Measurements from ENCODE around the gene TSPYL1.
"Not testable (repeated sequence)": the region's sequence is repeated elsewhere in the genome, so short reads cannot be mapped to it uniquely, and the experiment has no call there.

Gene TSPYL1
- total RNA-seq, result 135 to 396 (median 220) reads per million in 3 experiments

GRCh38 chr6:116279232-116280160, at the start of gene TSPYL1:
Gene TSPYL1 (minus strand): TSS chr6:116279930. CDS start chr6:116279830, 100 bp downstream.
- DNase-seq, result peak; percentile 97

- DNase-seq, result no peak
Observed at GRCh38 chr6:116329156-116329555, 49.4 kb upstream of the TSPYL1 start.

- no peak for DNase-seq
Observed at GRCh38 chr6:116328528-116328903, 48.8 kb upstream of the TSPYL1 start.

GRCh38 chr6:116327803-116328527, 48.2 kb upstream of the TSPYL1 start:
- DNase-seq, result no peak

- no peak for DNase-seq
Observed at GRCh38 chr6:116326996-116327395, 47.3 kb upstream of the TSPYL1 start.

- DNase-seq, result no peak
Observed at GRCh38 chr6:116326181-116326671, 46.5 kb upstream of the TSPYL1 start.

- not testable (repeated sequence) for DNase-seq
Observed at GRCh38 chr6:116325634-116326132, 46.0 kb upstream of the TSPYL1 start.

- DNase-seq, result no peak
Observed at GRCh38 chr6:116323863-116324262, 44.1 kb upstream of the TSPYL1 start.

GRCh38 chr6:116321933-116322332, 42.2 kb upstream of the TSPYL1 start:
- not testable (repeated sequence) for DNase-seq

GRCh38 chr6:116316772-116317467, 37.2 kb upstream of the TSPYL1 start:
- DNase-seq, result no peak

GRCh38 chr6:116314878-116315277, 35.1 kb upstream of the TSPYL1 start:
- no peak for DNase-seq

- no peak for DNase-seq
Observed at GRCh38 chr6:116314218-116314617, 34.5 kb upstream of the TSPYL1 start.

GRCh38 chr6:116313101-116313776, 33.5 kb upstream of the TSPYL1 start:
- no peak for DNase-seq

GRCh38 chr6:116309657-116310056, 29.9 kb upstream of the TSPYL1 start:
- no peak for DNase-seq

GRCh38 chr6:116309001-116309400, 29.3 kb upstream of the TSPYL1 start:
- DNase-seq, result no peak

GRCh38 chr6:116307633-116308032, 27.9 kb upstream of the TSPYL1 start:
- no peak for DNase-seq

- DNase-seq, result no peak
Observed at GRCh38 chr6:116307001-116307400, 27.3 kb upstream of the TSPYL1 start.

GRCh38 chr6:116304538-116305097, 24.9 kb upstream of the TSPYL1 start:
- DNase-seq, result no peak

- DNase-seq, result no peak
Observed at GRCh38 chr6:116301104-116301503, 21.4 kb upstream of the TSPYL1 start.

- no peak for DNase-seq
Observed at GRCh38 chr6:116300566-116300965, 20.8 kb upstream of the TSPYL1 start.

- DNase-seq, result no peak
Observed at GRCh38 chr6:116298973-116299372, 19.2 kb upstream of the TSPYL1 start.

GRCh38 chr6:116298273-116298672, 18.5 kb upstream of the TSPYL1 start:
- no peak for DNase-seq
